SK-N-MC (cell line): Measurements from ENCODE around the gene LAIR1.

Experiments
- FOXP2 ChIP-seq: optimal IDR thresholded peaks from 2 replicates; pipeline ENCODE3; 2011; ENCODE audit warnings: mild to moderate bottlenecking, moderate library complexity; ENCODE audit not compliant: insufficient read depth; ENCODE audit errors: extremely low read length, control extremely low read depth
- POLR2AphosphoS5 ChIP-seq: IDR thresholded peaks from 2 replicates; pipeline ENCODE4 v1.6.1; 2012; ENCODE audit warnings: mild to moderate bottlenecking, low read depth, low read length, borderline replicate concordance

- TF ChIP-seq POLR2AphosphoS5: no peak
- no peak for TF ChIP-seq FOXP2
These were observed 40.7 kb downstream of the LAIR1 start for GRCh38 chr19:54324071-54324470.
